ENCODE results near the gene ATG12. TPM values are rescaled to one million over a fixed set of nuclear protein-coding genes. Genes with fewer than 3 reads are reported as not detected.

Gene ATG12
- total and polyA plus RNA-seq, 2 of the 13 experiments (the other 11 are each of a cell fraction or from before 2014, with no cell fraction given): 46.4 to 58.1 TPM

DNA sequence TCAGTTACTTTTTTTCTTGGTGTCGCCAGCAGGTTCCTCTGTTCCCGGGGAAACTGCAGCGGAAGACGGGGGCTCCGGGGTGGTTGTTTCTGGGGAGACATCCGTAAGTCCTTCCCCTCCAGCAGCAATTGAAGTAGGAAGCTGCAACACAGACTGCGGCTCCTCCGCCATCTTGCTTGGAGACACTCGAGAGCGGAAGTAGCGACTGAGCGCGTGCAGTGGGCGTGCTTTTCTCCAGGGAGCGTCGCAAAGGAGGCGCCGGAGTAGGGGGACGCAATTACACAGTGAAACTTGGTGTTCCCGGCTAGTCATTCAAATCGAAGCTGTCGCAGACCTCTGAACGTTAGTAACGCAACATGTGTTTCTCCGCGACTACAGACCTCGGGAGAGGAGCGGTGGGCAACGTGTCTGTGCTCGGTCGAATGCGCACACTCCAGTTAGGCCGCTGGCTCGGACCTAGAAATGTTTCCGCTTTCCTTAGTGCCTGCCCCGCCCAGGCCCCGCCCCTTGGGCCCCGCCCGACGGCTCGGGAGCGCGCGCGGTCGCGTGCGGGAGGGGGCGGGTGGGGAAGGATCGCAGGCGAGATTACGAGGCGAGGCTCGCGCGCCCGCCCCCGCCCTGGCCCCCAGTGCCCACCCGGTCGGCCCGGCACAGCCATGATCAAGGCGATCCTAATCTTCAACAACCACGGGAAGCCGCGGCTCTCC is at the start of gene ATG12, which contains the start of gene AP3S1 (continued):
- TF ChIP-seq ZFP90 (CRISPR knock-in tag; IDR thresholded peaks at IDR 0.05; ENCODE audit: borderline replicate concordance): peak; percentile 65; the same call in 1 of the 2 replicates
- TF ChIP-seq ZNF83 (CRISPR knock-in tag; IDR thresholded peaks at IDR 0.05; ENCODE audit: borderline replicate concordance): no peak
- TF ChIP-seq MTF2 (CRISPR knock-in tag; IDR thresholded peaks at IDR 0.05; ENCODE audit: borderline replicate concordance): no peak
- TF ChIP-seq ZFP36 (IDR thresholded peaks at IDR 0.05; ENCODE audit: borderline replicate concordance, low read depth, low read length, partially characterized antibody): no peak
- peak; percentile 54; the same call in 1 of the 2 replicates for TF ChIP-seq MTA1 (CRISPR knock-in tag; IDR thresholded peaks at IDR 0.05; ENCODE audit: borderline replicate concordance)
- TF ChIP-seq CCDC6 (CRISPR knock-in tag; IDR thresholded peaks at IDR 0.05): peak; percentile 59; the same call in 1 of the 2 replicates
- TF ChIP-seq THAP11 (CRISPR knock-in tag; IDR thresholded peaks at IDR 0.05): peak; percentile 86
- TF ChIP-seq ZNF292 (CRISPR knock-in tag; IDR thresholded peaks at IDR 0.05; ENCODE audit: borderline replicate concordance, low read depth): peak; percentile 19; the same call in 1 of the 2 replicates
- no peak for TF ChIP-seq SMARCE1 (IDR thresholded peaks at IDR 0.05; ENCODE audit: borderline replicate concordance)
- TF ChIP-seq GABPB1 (CRISPR knock-in tag; IDR thresholded peaks at IDR 0.05): peak; percentile 93
- peak; percentile 85 for TF ChIP-seq ZNF788 (CRISPR knock-in tag; IDR thresholded peaks at IDR 0.05; ENCODE audit: borderline replicate concordance)
- TF ChIP-seq ZNF563 (CRISPR knock-in tag; IDR thresholded peaks at IDR 0.05): peak; percentile 50
- peak; percentile 87 for TF ChIP-seq MAZ (IDR thresholded peaks at IDR 0.05; ENCODE audit: borderline replicate concordance, low read depth, low read length)
- peak; percentile 88 for TF ChIP-seq MAZ (CRISPR knock-in tag; IDR thresholded peaks at IDR 0.05; ENCODE audit: low read depth)
- TF ChIP-seq ADNP (CRISPR knock-in tag; IDR thresholded peaks at IDR 0.05): no peak; the same call in 1 of the 2 replicates
- TF ChIP-seq, protein P1, sequence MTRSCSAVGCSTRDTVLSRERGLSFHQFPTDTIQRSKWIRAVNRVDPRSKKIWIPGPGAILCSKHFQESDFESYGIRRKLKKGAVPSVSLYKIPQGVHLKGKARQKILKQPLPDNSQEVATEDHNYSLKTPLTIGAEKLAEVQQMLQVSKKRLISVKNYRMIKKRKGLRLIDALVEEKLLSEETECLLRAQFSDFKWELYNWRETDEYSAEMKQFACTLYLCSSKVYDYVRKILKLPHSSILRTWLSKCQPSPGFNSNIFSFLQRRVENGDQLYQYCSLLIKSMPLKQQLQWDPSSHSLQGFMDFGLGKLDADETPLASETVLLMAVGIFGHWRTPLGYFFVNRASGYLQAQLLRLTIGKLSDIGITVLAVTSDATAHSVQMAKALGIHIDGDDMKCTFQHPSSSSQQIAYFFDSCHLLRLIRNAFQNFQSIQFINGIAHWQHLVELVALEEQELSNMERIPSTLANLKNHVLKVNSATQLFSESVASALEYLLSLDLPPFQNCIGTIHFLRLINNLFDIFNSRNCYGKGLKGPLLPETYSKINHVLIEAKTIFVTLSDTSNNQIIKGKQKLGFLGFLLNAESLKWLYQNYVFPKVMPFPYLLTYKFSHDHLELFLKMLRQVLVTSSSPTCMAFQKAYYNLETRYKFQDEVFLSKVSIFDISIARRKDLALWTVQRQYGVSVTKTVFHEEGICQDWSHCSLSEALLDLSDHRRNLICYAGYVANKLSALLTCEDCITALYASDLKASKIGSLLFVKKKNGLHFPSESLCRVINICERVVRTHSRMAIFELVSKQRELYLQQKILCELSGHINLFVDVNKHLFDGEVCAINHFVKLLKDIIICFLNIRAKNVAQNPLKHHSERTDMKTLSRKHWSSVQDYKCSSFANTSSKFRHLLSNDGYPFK (CRISPR knock-in tag; IDR thresholded peaks at IDR 0.05; ENCODE audit: borderline replicate concordance): peak; percentile 84
- TF ChIP-seq MAFK (conservative IDR thresholded peaks at IDR 0.05 in 1 of 2, IDR thresholded peaks at IDR 0.05 in 1 of 2; ENCODE audit: low read length in 2 of 2): no peak
- peak; percentile 96 for TF ChIP-seq ZFX (CRISPR knock-in tag; IDR thresholded peaks at IDR 0.05; ENCODE audit: low read depth)
- peak; percentile 90; the same call in 1 of the 2 replicates for TF ChIP-seq ZNF749 (CRISPR knock-in tag; IDR thresholded peaks at IDR 0.05; ENCODE audit: borderline replicate concordance)
- TF ChIP-seq ZNF777 (CRISPR knock-in tag; IDR thresholded peaks at IDR 0.05): no peak
- TF ChIP-seq, protein P2, sequence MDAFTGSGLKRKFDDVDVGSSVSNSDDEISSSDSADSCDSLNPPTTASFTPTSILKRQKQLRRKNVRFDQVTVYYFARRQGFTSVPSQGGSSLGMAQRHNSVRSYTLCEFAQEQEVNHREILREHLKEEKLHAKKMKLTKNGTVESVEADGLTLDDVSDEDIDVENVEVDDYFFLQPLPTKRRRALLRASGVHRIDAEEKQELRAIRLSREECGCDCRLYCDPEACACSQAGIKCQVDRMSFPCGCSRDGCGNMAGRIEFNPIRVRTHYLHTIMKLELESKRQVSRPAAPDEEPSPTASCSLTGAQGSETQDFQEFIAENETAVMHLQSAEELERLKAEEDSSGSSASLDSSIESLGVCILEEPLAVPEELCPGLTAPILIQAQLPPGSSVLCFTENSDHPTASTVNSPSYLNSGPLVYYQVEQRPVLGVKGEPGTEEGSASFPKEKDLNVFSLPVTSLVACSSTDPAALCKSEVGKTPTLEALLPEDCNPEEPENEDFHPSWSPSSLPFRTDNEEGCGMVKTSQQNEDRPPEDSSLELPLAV (CRISPR knock-in tag; conservative IDR thresholded peaks at IDR 0.05; ENCODE audit: low read depth): no peak; the same call in 1 of the 2 replicates

Data from HepG2 (cell line).